Activated T-helper 1 cell treated with Interleukin-2 at 50 U/mL for 16 hours (primary cell): ENCODE results near the gene XIRP1.
A peak's percentile ranks its signal among the peaks of the same experiment; 100 is the strongest.

Experiments used
- DNase-seq: peaks from one replicate; pipeline ENCODE4 v3.0.0-alpha.2; 2020; ENCODE audit warnings: low read depth

Gene XIRP1

DNA sequence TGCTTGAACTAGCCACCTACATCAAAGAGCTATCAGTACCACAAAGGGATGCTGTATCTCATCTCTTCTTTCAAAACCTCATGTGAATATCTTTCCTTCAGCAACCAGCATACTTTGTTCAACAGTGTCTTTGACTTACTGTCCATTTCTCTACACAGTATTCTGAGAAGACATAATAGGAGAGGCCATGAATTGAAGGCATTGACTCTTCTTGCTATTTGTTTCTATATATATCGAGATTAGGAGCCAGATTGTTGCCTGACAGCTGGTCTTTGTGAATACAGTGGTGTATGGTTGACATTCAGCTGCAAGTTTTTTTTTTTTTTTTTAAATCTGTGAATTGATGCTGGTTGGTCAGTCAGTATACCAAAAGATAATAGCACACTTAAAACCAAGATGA is 26.9 kb downstream of the XIRP1 start:
- no peak for DNase-seq

DNA sequence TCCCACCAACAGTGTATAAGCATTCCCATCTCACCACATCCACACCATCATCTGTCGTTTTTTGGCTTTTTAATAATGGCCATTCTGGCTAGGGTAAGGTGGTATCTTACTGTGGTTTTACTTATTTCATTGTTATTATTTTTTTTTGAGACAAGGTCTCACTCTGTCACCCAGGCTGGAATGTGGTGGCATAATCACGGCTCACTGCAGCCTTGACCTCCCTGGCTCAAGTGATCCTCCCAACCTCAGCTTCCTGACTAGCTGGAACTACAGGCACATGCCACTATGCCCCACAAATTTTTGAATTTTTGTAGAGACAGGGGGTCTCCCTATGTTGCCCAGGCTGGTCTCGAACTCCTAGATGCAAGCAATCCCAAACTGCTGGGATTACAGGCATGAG is 28.0 kb downstream of the XIRP1 start:
- DNase-seq, result no peak

- DNase-seq, result no peak
Measured at GRCh38 chr3:39158148-39158715, 34.2 kb downstream of the XIRP1 start.

DNA sequence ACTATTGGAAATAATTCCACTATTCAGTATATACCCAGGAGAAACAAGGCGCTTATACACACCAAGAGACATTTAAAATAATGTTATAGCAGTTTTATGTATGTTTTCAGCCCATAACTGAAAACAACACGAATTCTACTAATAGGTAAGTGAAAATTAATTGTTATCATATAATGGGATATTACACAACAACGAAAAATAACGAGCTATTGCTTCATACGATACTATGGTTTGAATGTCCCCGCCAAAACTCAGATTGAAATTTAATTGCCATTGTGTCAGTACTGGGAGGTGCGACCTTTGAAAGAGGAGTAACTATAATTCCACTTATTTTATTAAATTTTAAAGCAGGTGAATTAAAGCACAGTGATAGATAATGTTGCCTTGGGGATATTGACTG is 35.0 kb downstream of the XIRP1 start:
- no peak for DNase-seq

- no peak for DNase-seq
Measured at GRCh38 chr3:39156421-39156820, 36.0 kb downstream of the XIRP1 start.

- no peak for DNase-seq
Measured at GRCh38 chr3:39154280-39155021, 37.9 kb downstream of the XIRP1 start.

GRCh38 chr3:39153977-39154279 is 38.5 kb downstream of the XIRP1 start:
- DNase-seq, result no peak

GRCh38 chr3:39150803-39151631 is 41.4 kb downstream of the XIRP1 start:
- peak; percentile 21 for DNase-seq

GRCh38 chr3:39150148-39150802 is 42.1 kb downstream of the XIRP1 start:
- DNase-seq, result no peak

DNA sequence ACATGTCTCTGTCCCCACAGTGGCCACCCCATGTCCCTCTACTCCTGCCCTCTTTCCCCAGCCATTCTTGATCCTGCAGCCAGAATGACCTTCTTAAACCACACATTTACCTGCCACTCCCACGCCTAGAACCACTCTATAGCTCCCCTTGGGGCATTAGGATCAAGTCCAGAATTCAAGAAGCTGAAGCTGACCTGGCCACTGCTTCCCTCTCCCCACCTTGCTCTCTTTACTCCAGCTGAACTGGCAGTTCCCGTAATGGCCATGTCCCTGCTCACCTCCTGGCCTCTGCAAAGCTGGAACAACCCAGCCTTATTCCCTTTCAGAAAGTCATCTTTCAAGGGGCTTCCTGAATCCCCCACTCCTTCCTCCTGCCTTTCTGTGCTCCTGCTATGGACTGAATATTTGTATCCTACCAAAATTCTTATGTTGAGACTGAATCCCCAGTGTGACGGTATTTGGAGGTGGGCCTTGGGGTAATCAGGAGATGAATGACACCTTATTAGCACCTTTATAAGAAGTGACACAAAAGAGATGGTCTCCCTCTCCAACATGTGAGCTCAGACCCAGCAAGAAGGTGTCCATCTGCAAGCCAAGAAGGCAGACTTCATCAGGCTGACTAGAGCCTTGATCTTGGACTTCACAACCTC is 42.8 kb downstream of the XIRP1 start:
- DNase-seq, result no peak

- DNase-seq, result no peak
Measured at GRCh38 chr3:39149059-39149455, 43.3 kb downstream of the XIRP1 start.

DNA sequence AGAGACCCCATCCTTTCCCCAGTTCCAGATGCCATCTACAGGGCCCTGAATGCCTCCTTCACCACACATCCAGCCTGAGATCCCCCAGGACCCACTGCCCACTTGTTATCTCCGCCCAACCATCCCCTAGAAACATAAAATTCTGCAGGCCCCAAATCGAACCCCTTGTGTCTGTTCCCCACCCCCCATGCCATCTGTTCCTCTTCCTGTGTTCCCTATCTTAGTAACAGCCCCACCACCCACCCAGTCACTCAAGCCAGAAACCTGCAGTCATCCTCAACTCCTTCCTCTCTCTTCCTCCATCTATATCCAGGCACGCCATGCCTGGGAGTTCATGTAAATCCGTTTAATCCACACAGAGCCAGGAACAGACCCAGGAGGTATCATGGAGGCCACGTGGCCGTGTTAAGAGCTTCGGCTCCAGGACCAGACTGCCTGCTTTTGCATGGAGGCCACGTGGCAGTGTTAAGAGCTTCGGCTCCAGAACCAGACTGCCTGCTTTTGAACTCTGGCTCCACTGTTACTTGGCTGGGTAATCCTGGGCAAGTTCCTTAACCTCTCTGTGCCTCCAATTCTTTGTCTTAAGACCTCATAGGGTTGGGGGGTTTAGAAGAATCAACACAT is 43.8 kb downstream of the XIRP1 start:
- no peak for DNase-seq

GRCh38 chr3:39147711-39148434 is 44.5 kb downstream of the XIRP1 start:
- DNase-seq, result no peak

DNA sequence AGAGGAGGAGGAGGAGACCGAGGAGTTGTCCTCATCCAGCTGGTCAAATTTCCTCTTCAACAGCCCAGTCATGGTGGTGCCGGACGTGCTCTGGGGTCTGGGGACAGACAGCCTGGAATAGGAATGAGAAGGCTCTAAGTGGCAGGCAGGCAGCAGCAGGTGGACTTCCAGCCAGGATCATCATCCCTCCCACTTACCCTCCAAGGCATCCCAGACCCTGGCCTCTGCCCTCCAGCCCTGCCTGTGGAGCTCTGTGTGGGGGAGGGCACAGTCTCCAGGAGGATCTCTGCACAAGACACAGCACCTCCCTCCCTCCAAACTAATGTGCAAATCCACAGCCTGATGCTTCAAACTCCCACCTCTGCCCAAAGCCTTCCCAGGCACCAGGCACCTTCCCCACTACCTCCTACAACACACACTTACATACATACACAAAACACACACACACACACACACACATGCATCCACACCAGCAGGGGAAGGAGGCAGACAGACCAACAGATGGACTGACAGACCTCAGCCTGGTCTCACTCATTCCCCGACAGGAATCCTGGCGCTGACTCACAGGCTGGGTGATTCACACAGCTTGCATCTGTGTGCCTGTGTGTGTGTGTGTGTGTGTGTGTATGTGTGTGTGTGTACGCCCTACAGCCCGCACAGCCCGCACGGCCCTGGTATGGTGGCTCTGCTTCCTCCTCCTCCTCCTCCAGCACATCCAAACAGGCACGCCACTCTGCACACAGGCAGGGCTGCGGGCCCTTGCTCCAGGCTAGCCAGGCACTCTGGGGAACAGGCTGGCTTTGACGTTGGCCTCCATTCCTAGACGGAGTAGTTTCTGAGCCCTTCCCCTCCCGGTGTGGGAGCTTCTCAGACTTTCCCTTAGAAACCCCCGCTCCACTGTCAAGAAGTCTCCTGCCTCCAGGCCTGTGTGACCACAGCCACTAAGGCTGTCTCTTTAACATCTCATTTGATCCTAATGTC is 45.5 kb downstream of the XIRP1 start:
- DNase-seq, result peak; percentile 65

- no peak for DNase-seq
Measured at GRCh38 chr3:39146083-39146501, 46.3 kb downstream of the XIRP1 start.

DNA sequence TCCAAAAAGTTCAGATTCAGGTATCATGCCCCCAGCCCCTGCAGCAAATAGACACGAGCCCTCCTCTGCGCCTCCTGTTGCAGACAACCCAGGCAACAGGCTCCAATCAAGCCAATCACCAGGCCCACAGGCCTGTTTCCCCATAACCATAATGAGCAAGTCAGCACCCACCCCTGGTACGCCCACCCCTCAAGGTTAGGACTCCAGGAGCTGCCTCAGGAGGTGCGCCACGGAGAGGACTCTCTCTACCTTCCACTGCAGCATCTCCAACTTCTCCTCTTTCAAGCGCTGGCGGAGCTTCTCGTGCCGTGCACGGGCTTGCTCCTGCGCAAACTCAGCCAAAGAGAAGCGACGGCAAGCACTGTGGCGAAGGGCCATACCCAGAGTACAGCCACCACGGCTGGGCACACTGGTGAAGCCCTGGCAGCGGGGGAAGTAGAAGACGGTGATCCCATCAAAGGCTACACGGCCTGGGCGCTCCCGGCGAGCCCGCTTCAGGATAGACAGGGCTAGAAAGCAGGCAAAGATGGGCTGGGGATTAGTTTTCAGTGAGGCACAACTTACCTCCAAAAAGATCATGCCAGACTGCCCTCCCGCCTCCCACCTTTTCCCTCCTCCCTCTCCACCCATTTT is 47.5 kb downstream of the XIRP1 start:
- DNase-seq, result no peak

DNA sequence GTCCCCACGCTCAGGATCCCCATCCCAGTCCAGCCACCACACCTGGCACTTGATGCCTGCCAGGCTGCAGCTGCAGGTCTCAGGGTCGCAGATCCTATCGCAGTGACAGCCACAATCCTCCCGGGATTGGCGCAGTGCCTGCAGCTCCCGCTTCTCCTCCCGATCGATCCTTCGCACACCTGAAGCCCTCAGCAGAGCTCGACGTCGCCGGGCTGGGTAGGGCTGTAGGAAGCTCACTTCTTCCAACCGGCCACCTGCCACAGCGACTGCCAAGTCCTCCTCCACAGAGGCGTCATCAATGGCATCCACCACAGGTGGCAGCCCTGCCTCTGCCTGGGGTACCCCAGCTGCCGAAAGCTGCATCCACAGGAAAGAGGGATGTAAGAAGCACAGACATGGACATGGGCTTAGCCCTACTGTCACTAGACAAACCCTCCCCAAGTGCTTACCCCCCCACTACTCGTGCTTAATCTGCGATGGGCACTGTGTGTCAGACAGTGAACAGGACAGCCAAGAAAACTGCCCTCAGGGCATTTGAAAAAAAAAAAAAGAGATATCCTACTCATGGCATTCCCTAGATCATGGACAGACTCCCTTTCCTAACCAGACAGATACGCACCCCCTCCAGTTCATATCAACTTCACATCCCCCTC is 48.2 kb downstream of the XIRP1 start:
- DNase-seq, result no peak

DNA sequence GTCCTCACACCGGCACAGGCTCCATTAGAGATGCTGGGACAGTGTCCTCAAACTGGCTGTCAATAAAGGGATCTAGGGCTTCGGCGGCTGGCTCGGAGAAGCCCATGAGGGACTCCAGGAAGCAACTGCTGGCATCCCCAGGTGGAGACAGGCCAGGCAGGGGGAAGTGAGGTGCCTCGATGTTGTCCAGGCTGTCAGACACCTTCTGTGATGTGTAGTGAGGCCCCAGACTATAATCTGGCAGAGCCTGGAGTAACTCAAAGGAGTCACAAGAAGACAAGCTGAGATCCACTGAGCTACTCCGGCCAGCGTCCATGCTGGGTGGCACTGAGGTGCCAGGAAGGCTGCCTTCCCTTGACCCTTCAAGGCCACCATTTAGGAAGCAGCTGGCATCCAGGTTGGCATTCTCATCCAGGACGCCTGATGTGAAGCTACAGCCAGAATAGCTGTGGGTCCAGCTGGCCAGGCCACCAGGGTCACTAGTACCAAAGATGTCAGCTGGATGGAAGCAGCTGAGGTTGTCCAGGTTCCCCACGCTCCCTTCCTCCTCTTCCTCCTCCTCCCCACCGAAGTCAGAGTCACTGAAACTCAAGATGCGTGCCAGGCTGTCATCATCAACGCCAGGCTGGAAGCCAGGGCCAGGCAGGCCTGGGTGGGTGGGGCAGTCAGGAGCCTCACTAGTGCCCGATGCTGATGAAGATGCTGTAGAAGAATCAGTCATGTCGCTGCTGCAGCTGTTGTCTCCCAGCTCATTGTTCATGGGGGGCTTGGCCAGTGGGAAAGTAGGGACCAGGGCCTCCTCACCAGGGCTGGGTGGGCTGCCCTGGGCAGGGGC is 49.1 kb downstream of the XIRP1 start:
- DNase-seq, result no peak
